CD4-positive, CD25-positive, alpha-beta regulatory T cell (primary cell): Measurements from ENCODE around the gene SHANK3. TPM values are rescaled to one million over a fixed set of nuclear protein-coding genes. Genes with fewer than 3 reads are reported as not detected.

ENCODE experiments used
- ATAC-seq, 2 donors: fragments of 150-1000 bp; cut with Tn5 transposase; one replicate each; pipeline ENCODE4 v1.10.0; 2021; ENCODE audit warnings: low read depth in 2 of 2, moderate number of reproducible peaks in 2 of 2, moderate library complexity in 1 of 2
- DNase-seq, 3 donors: peaks; one replicate each; pipeline versions ENCODE4 v3.0.0 to v3.0.0-alpha.2; 2012 to 2022; ENCODE audit warnings: mixed read lengths in 1 of 3
- H3K27ac ChIP-seq: one replicate; pipeline ENCODE4 v1.7.0; 2013; ENCODE audit warnings: mild to moderate bottlenecking, low read length; ENCODE audit not compliant: insufficient read depth, poor library complexity, severe bottlenecking
- H3K27me3 ChIP-seq: one replicate; pipeline ENCODE4 v1.7.0; 2013; ENCODE audit warnings: low read length; ENCODE audit not compliant: control insufficient read depth, insufficient read depth
- H3K36me3 ChIP-seq: one replicate; pipeline ENCODE4 v1.7.0; 2013; ENCODE audit warnings: mild to moderate bottlenecking, low read length, moderate library complexity; ENCODE audit not compliant: control insufficient read depth, insufficient read depth
- H3K4me1 ChIP-seq: 2 replicates; pipeline ENCODE4 v1.7.0; 2013; ENCODE audit warnings: mild to moderate bottlenecking, low read length; ENCODE audit not compliant: insufficient read depth, control insufficient read depth, poor library complexity, severe bottlenecking
- H3K4me3 ChIP-seq: one replicate; pipeline ENCODE4 v1.7.0; 2013; ENCODE audit warnings: low read depth, mild to moderate bottlenecking, low read length, moderate library complexity
- H3K9me3 ChIP-seq, 2 experiments: 1 replicate in 1 of 2; 2 replicates in 1 of 2; pipeline ENCODE4 v1.7.0; 2013; ENCODE audit warnings: low read length in 2 of 2, mild to moderate bottlenecking in 1 of 2, moderate library complexity in 1 of 2; ENCODE audit not compliant: control insufficient read depth in 2 of 2
- H3K27ac Mint-ChIP-seq, 3 donors: one replicate each; pipeline ENCODE4 v1.8.0; 2020 to 2022; ENCODE audit warnings: mild to moderate bottlenecking in 3 of 3, mixed read lengths in 3 of 3, moderate library complexity in 2 of 3
- H3K27me3 Mint-ChIP-seq: one replicate; pipeline ENCODE4 v1.8.0; 2022; ENCODE audit warnings: mild to moderate bottlenecking, mixed read lengths
- H3K36me3 Mint-ChIP-seq: one replicate; pipeline ENCODE4 v1.8.0; 2020; ENCODE audit warnings: mixed read lengths
- H3K4me1 Mint-ChIP-seq, 4 donors: one replicate each; pipeline ENCODE4 v1.8.0; 2020 to 2022; ENCODE audit warnings: mixed read lengths in 4 of 4, mild to moderate bottlenecking in 1 of 4
- H3K4me3 Mint-ChIP-seq, 4 donors: one replicate each; pipeline ENCODE4 v1.8.0; 2020 to 2022; ENCODE audit warnings: mild to moderate bottlenecking in 4 of 4, mixed read lengths in 4 of 4, moderate library complexity in 3 of 4
- H3K9me3 Mint-ChIP-seq, 7 donors: one replicate each; pipeline ENCODE4 v1.8.0; 2020 to 2022; ENCODE audit warnings: mixed read lengths in 7 of 7, mild to moderate bottlenecking in 3 of 7, moderate library complexity in 2 of 7
- polyA plus RNA-seq, 4 donors: library from polyadenylated mRNA; unstranded; fragments of 300-500 nt; fragmentation: Illumina TruSeq; gene quantifications; one replicate each; pipeline ENCODE4 v1.2.3, GENCODE V29; 2021
- total RNA-seq: library from RNA; stranded (reverse); gene quantifications from one replicate; pipeline ENCODE4 v1.2.3, GENCODE V29; 2022

Gene SHANK3
- total and polyA plus RNA-seq, 5 donors from 2014 or later, result 0.67 TPM; not detected in 4

- peaks cover 11% of the 10 kb centered on the region for H3K4me1 ChIP-seq
- no peaks in the 10 kb centered on the region for H3K36me3 ChIP-seq
- no peak overlapping the region for H3K4me3 Mint-ChIP-seq
- no peak overlapping the region for H3K27ac ChIP-seq
- H3K36me3 Mint-ChIP-seq, result no peaks in the 10 kb centered on the region
- no peak overlapping the region for H3K27ac Mint-ChIP-seq
- H3K27me3 Mint-ChIP-seq, result peaks cover 47% of the 10 kb centered on the region
- no peaks in the 10 kb centered on the region for H3K9me3 ChIP-seq
- H3K27me3 ChIP-seq, result peaks cover 16% of the 10 kb centered on the region
- H3K4me1 Mint-ChIP-seq, result peaks cover 0 to 25% (median 7%) of the 10 kb centered on the region in 4 donors
- H3K9me3 Mint-ChIP-seq, result peaks cover 0 to 3% (median 0%) of the 10 kb centered on the region in 7 donors
- no peak overlapping the region for H3K4me3 ChIP-seq
- no peak for ATAC-seq
- no peak for DNase-seq
These were observed 582 bp upstream of the SHANK3 start for GRCh38 chr22:50672041-50672440.

DNA sequence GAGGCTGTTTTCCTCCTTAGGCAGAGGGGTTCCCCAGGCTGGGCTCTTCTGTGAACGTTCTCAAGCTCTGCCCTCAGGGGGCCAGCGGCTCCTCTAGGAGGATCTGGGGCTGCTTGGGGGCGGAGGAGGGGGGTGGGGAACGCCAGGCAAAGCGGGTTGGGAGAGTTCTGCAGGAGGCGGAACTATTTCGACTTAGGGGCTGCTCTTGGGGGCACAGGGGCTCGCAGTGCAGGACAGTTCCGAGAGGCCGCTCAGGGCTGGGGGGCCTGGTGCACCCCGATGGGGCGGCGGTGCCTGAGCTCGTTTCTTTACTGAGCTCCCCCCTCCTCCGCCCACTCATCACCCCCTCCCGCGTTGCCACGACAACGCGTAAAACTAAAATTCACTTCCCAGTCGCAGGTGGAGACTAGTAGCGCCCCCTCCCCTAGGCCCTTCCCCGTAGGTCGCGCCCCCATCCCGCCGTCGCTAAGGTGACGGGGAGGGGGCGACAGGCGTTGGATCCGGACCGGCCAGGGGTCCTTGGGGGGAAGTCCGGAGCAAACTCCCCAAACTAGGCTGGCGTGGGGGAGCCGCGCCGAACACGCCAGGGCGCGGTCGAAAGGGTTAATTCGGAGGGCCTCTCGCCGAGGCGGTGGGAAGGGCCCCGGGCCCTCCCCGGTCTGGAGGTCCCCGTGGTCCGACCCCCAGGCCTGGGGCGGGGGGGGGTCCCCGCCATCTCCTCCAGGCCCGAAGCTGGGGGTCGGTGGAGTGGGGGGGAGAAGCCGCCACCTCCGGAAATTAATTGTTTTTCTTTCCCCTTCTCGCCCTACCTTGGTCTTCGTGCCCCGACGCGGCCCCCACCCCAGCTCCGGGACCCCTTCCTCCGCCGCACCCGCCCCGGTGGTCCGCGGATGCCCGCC lies 857 bp downstream of the SHANK3 start:
- peaks cover 0 to 3% (median 0%) of the 10 kb centered on the region in 7 donors for H3K9me3 Mint-ChIP-seq
- H3K27ac Mint-ChIP-seq, result no peak overlapping the region
- H3K36me3 ChIP-seq, result no peaks in the 10 kb centered on the region
- H3K36me3 Mint-ChIP-seq, result no peaks in the 10 kb centered on the region
- H3K27me3 ChIP-seq, result peaks cover 12% of the 10 kb centered on the region
- H3K4me1 ChIP-seq, result peaks cover 11% of the 10 kb centered on the region
- no peaks in the 10 kb centered on the region for H3K9me3 ChIP-seq
- no peak overlapping the region for H3K4me3 ChIP-seq
- ATAC-seq, result no peak
- no peak overlapping the region for H3K27ac ChIP-seq
- H3K4me1 Mint-ChIP-seq, result peaks cover 0 to 25% (median 7%) of the 10 kb centered on the region in 4 donors
- peak overlapping the region in 2 of 4 donors; percentile 50 to 72 for H3K4me3 Mint-ChIP-seq
- peaks cover 38% of the 10 kb centered on the region for H3K27me3 Mint-ChIP-seq
- DNase-seq, result no peak

DNA sequence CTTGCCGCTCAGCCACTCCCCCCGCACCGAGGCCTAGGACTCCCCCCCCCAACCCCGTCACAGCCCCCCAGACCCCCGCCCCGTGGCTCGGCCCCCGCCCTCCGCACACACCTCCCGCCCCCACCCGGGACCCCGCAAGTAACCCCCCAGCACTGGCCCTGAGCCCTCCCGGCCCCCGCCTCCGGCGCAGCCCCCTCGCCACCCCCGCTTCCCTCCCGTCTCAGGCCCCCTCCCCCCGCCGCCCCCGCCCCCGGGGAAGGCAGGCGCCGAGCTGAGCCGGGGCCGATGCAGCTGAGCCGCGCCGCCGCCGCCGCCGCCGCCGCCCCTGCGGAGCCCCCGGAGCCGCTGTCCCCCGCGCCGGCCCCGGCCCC lies 1.5 kb downstream of the SHANK3 start:
- H3K36me3 Mint-ChIP-seq, result no peaks in the 10 kb centered on the region
- Histone ChIP-seq H3K27ac (no peak overlapping the region), H3K4me1 (peaks cover 11% of the 10 kb centered on the region), H3K27me3 (peaks cover 10% of the 10 kb centered on the region), H3K4me3 (no peak overlapping the region), H3K36me3 (no peaks in the 10 kb centered on the region), H3K9me3 (no peaks in the 10 kb centered on the region)
- DNase-seq (no peak), ATAC-seq (no peak)
- peaks cover 37% of the 10 kb centered on the region for H3K27me3 Mint-ChIP-seq
- H3K27ac Mint-ChIP-seq, result no peak overlapping the region
- peaks cover 0 to 25% (median 7%) of the 10 kb centered on the region in 4 donors for H3K4me1 Mint-ChIP-seq
- H3K9me3 Mint-ChIP-seq, result peaks cover 0 to 3% (median 0%) of the 10 kb centered on the region in 7 donors
- no peak overlapping the region for H3K4me3 Mint-ChIP-seq

- Histone ChIP-seq H3K27me3 (peaks cover 10% of the 10 kb centered on the region), H3K36me3 (no peaks in the 10 kb centered on the region), H3K9me3 (no peaks in the 10 kb centered on the region), H3K27ac (no peak overlapping the region), H3K4me1 (peaks cover 11% of the 10 kb centered on the region), H3K4me3 (no peak overlapping the region)
- Mint-ChIP-seq H3K36me3 (no peaks in the 10 kb centered on the region), H3K4me3 (peak overlapping the region in 3 of 4 donors; percentile 8 to 75 (median 68)), H3K9me3 (peaks cover 0 to 3% (median 0%) of the 10 kb centered on the region in 7 donors), H3K4me1 (peaks cover 0 to 25% (median 7%) of the 10 kb centered on the region in 4 donors), H3K27me3 (peaks cover 34% of the 10 kb centered on the region), H3K27ac (no peak overlapping the region)
- DNase-seq, result no peak
- no peak for ATAC-seq
These were observed 2.3 kb downstream of the SHANK3 start for GRCh38 chr22:50674606-50675552.

DNA sequence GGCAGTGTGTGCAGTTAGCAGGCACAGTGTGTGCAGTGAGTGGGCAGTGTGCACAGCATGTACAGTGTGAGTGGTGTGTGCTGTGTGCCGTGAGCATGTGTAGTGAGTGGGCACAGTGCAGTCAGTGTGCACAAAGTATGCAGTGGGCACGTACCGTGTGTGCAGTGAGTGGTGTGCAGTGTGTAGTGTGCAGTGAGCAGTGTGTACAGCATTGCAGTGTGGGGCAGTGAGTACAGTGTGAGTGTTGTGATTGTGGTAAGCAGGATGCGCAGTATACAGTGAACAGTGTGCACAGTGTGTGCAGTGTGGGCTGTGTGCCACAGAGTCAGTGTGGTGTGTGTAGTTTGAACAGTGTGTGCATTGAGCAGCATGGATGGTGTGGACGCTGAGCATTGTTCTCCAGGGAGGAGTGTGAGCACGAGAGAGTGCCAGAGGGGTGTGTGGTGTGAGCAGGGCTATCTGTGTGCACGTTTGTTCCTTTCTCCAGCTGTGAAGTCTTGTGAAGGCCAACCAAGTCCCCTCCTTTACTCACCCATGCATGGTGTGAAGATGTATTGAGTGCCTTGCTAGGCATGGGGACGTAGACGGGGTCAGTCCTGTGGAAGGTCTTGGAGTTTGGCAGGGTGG lies 3.0 kb downstream of the SHANK3 start:
- Mint-ChIP-seq H3K9me3 (peaks cover 0 to 3% (median 0%) of the 10 kb centered on the region in 7 donors), H3K27me3 (peaks cover 26% of the 10 kb centered on the region), H3K4me1 (peaks cover 0 to 21% (median 5%) of the 10 kb centered on the region in 4 donors), H3K36me3 (no peaks in the 10 kb centered on the region), H3K4me3 (peak overlapping the region in 3 of 4 donors; percentile 8 to 75 (median 68)), H3K27ac (no peak overlapping the region)
- DNase-seq (no peak), ATAC-seq (no peak)
- H3K4me3 ChIP-seq, result no peak overlapping the region
- H3K4me1 ChIP-seq, result peaks cover 11% of the 10 kb centered on the region
- H3K27ac ChIP-seq, result no peak overlapping the region
- H3K9me3 ChIP-seq, result no peaks in the 10 kb centered on the region
- no peaks in the 10 kb centered on the region for H3K36me3 ChIP-seq
- peaks cover 10% of the 10 kb centered on the region for H3K27me3 ChIP-seq

- H3K36me3 ChIP-seq, result no peaks in the 10 kb centered on the region
- Mint-ChIP-seq H3K9me3 (peaks cover 0 to 3% (median 0%) of the 10 kb centered on the region in 7 donors), H3K27ac (no peak overlapping the region), H3K4me1 (peaks cover 0 to 20% (median 4%) of the 10 kb centered on the region in 4 donors), H3K27me3 (peaks cover 21% of the 10 kb centered on the region), H3K4me3 (peak overlapping the region in 2 of 4 donors; percentile 68 to 75), H3K36me3 (no peaks in the 10 kb centered on the region)
- H3K4me3 ChIP-seq, result no peak overlapping the region
- no peak overlapping the region for H3K27ac ChIP-seq
- ATAC-seq, result no peak
- no peak for DNase-seq
- H3K4me1 ChIP-seq, result peaks cover 11% of the 10 kb centered on the region
- H3K9me3 ChIP-seq, result no peaks in the 10 kb centered on the region
- H3K27me3 ChIP-seq, result peaks cover 10% of the 10 kb centered on the region
These were observed 3.6 kb downstream of the SHANK3 start for GRCh38 chr22:50676180-50676636.
